ENCODE data around the gene ZNF81.
"Not testable (repeated sequence)": the region's sequence is repeated elsewhere in the genome, so short reads cannot be mapped to it uniquely, and the experiment has no call there.

DNA sequence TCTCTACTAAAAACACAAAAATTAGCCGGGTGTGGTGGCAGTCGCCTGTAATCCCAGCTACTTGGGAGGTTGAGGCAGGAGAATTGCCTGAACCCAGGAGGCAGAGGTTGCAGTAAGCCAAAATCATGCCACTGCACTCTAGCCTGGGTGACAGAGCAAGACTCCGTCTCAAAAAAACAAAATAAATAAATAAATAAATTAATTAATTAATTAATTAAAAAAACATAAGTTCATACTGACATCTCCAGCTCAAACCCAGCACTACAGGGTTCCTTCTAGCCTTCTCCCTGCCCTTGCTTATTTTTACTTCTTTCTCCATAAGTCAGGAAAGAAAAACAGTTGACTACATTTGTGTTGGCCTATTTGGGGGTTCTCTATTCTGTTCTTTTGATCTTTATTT lies 95.3 kb downstream of the ZNF81 start:
- TF ChIP-seq POLR2A (IDR thresholded peaks at IDR 0.05): not testable (repeated sequence)
- TF ChIP-seq, protein P1, sequence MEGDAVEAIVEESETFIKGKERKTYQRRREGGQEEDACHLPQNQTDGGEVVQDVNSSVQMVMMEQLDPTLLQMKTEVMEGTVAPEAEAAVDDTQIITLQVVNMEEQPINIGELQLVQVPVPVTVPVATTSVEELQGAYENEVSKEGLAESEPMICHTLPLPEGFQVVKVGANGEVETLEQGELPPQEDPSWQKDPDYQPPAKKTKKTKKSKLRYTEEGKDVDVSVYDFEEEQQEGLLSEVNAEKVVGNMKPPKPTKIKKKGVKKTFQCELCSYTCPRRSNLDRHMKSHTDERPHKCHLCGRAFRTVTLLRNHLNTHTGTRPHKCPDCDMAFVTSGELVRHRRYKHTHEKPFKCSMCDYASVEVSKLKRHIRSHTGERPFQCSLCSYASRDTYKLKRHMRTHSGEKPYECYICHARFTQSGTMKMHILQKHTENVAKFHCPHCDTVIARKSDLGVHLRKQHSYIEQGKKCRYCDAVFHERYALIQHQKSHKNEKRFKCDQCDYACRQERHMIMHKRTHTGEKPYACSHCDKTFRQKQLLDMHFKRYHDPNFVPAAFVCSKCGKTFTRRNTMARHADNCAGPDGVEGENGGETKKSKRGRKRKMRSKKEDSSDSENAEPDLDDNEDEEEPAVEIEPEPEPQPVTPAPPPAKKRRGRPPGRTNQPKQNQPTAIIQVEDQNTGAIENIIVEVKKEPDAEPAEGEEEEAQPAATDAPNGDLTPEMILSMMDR (IDR thresholded peaks at IDR 0.05): not testable (repeated sequence)
